HFF-Myc (cell line): ENCODE data around the gene PSMG1.
"Not testable (repeated sequence)": the region's sequence is repeated elsewhere in the genome, so short reads cannot be mapped to it uniquely, and the experiment has no call there.

Experiments used
- DNase-seq: peaks from one replicate; pipeline ENCODE4 v3.0.0-alpha.2; 2011; ENCODE audit warnings: low read depth; ENCODE audit errors: extremely low read depth
- H3K4me3 ChIP-seq: replicated peaks from 2 replicates; pipeline ENCODE4 v1.5.1; 2011; ENCODE audit warnings: low read depth, mild to moderate bottlenecking, control low read depth, low read length
- CTCF ChIP-seq: IDR thresholded peaks from 2 replicates; pipeline ENCODE4 v1.5.1; 2012; ENCODE audit warnings: mild to moderate bottlenecking, low read depth, low read length, control low read depth; ENCODE audit errors: missing control alignments

The PSMG1 gene

GRCh38 chr21:39161064-39161463 lies 22.2 kb downstream of the PSMG1 start:
- no peak for DNase-seq
- TF ChIP-seq CTCF = no peak
- no peak overlapping the region for H3K4me3 ChIP-seq

GRCh38 chr21:39159342-39160063 lies 23.7 kb downstream of the PSMG1 start:
- no peak for DNase-seq
- no peak overlapping the region for H3K4me3 ChIP-seq
- no peak for TF ChIP-seq CTCF

GRCh38 chr21:39157241-39157640 lies 26.0 kb downstream of the PSMG1 start:
- not testable (repeated sequence) for DNase-seq, H3K4me3 ChIP-seq

- no peak for TF ChIP-seq CTCF
- DNase-seq = no peak
- H3K4me3 ChIP-seq = no peak overlapping the region
Measured at GRCh38 chr21:39156024-39156423, 27.2 kb downstream of the PSMG1 start.

- no peak overlapping the region for H3K4me3 ChIP-seq
- TF ChIP-seq CTCF = no peak
Measured at GRCh38 chr21:39155578-39155977, 27.7 kb downstream of the PSMG1 start.

GRCh38 chr21:39153842-39154241 lies 29.4 kb downstream of the PSMG1 start:
- no peak overlapping the region for H3K4me3 ChIP-seq
- TF ChIP-seq CTCF = no peak
- DNase-seq = no peak

More at GRCh38 chr21:39155578-39155977, 27.7 kb downstream of the PSMG1 start:
- no peak for DNase-seq

GRCh38 chr21:39153373-39153772 lies 29.9 kb downstream of the PSMG1 start:
- no peak for DNase-seq
- H3K4me3 ChIP-seq = no peak overlapping the region
- peak; percentile 65 for TF ChIP-seq CTCF
